H1 (cell line): ENCODE measurements around the gene FAM177A1. TPM values are rescaled to one million over a fixed set of nuclear protein-coding genes. Genes with fewer than 3 reads are reported as not detected.

Source experiments
- CTCF ChIA-PET: fragments of 300-600 bp; sonication (Branson Sonifier 250); formaldehyde crosslinking; loops from one replicate; lab custom pipeline; 2021; ENCODE audit not compliant: partially characterized antibody; lab: Charles Lee
- POLR2A ChIA-PET: fragments of 300-600 bp; sonication (Branson Sonifier 250); formaldehyde crosslinking; loops from one replicate; lab custom pipeline; 2021; ENCODE audit warnings: inconsistent platforms; ENCODE audit not compliant: partially characterized antibody; lab: Charles Lee
- DNase-seq, 2 experiments: peaks; one replicate each; pipeline versions ENCODE4 v3.0.0 to v3.0.0-alpha.2; 2010 to 2022; ENCODE audit warnings: low spot score in 2 of 2, low read depth in 1 of 2, mixed read lengths in 1 of 2
- FAIRE-seq: peaks from 2 replicates; lab custom pipeline; 2011; peaks lifted over from hg19 to GRCh38; lab: Jason Lieb, UNC
- H2AFZ ChIP-seq: 2 replicates; pipeline ENCODE4 v1.8.1; 2012; ENCODE audit warnings: low read length, inconsistent platforms
- H2AK5ac ChIP-seq: 2 replicates; pipeline ENCODE4 v1.6.1; 2013; ENCODE audit warnings: low read depth, low read length
- H2BK120ac ChIP-seq: replicated peaks from 2 replicates; pipeline ENCODE3; 2013; ENCODE audit warnings: low read depth, low read length, inconsistent platforms
- H2BK12ac ChIP-seq: 2 replicates; pipeline ENCODE4 v1.6.1; 2013; ENCODE audit warnings: low read depth, low read length
- H2BK15ac ChIP-seq: 2 replicates; pipeline ENCODE4 v1.6.1; 2013; ENCODE audit warnings: low read length
- H2BK20ac ChIP-seq: 2 replicates; pipeline ENCODE4 v1.6.1; 2013; ENCODE audit warnings: low read length
- H2BK5ac ChIP-seq: 2 replicates; pipeline ENCODE4 v1.6.1; 2013; ENCODE audit warnings: low read depth, low read length
- H3K14ac ChIP-seq: 2 replicates; pipeline ENCODE4 v1.6.1; 2013; ENCODE audit warnings: inconsistent platforms; ENCODE audit not compliant: insufficient read length
- H3K18ac ChIP-seq: 2 replicates; pipeline ENCODE4 v1.6.1; 2013; ENCODE audit warnings: low read length; ENCODE audit errors: extremely low read depth
- H3K23ac ChIP-seq: 2 replicates; pipeline ENCODE4 v1.6.1; 2013; ENCODE audit warnings: inconsistent platforms; ENCODE audit not compliant: insufficient read length
- H3K23me2 ChIP-seq: 2 replicates; pipeline ENCODE4 v1.6.1; 2013; ENCODE audit warnings: low read depth, low read length
- H3K27ac ChIP-seq: 2 replicates; pipeline ENCODE4 v1.6.1; 2011; ENCODE audit warnings: low read depth, low read length, inconsistent platforms
- H3K27me3 ChIP-seq, 4 experiments: replicated peaks in 1 of 4; 1 replicate in 1 of 4; 2 replicates in 3 of 4; pipeline versions ENCODE4 v1.6.1 to v1.8.1; 2011 to 2013; ENCODE audit warnings: low read length in 3 of 4, mild to moderate bottlenecking in 3 of 4, inconsistent platforms in 2 of 4, mixed read lengths in 2 of 4, moderate library complexity in 1 of 4; ENCODE audit not compliant: control insufficient read depth in 3 of 4, insufficient read depth in 3 of 4; ENCODE audit errors: extremely low read depth in 1 of 4
- H3K36me3 ChIP-seq, 4 experiments: 2 replicates each; pipeline versions ENCODE4 v1.6.1 to v1.8.1; 2011 to 2013; ENCODE audit warnings: mild to moderate bottlenecking in 4 of 4, low read length in 3 of 4, moderate library complexity in 2 of 4, control low read depth in 1 of 4, inconsistent platforms in 1 of 4; ENCODE audit not compliant: insufficient read depth in 4 of 4, control insufficient read depth in 2 of 4
- H3K4ac ChIP-seq: replicated peaks from 2 replicates; pipeline ENCODE3; 2013; ENCODE audit warnings: low read length, low read depth, mixed read lengths, inconsistent platforms; ENCODE audit not compliant: insufficient read length
- H3K4me1 ChIP-seq, 4 experiments: replicated peaks in 1 of 4; 1 replicate in 1 of 4; 2 replicates in 3 of 4; pipeline versions ENCODE4 v1.6.1 to v1.8.1; 2011 to 2013; ENCODE audit warnings: low read length in 3 of 4, inconsistent platforms in 2 of 4, mixed read lengths in 1 of 4; ENCODE audit not compliant: insufficient read depth in 4 of 4, control insufficient read depth in 3 of 4
- H3K4me2 ChIP-seq, 2 experiments: 2 replicates each; pipeline versions ENCODE4 v1.6.1 to v1.8.1; 2011 to 2013; ENCODE audit warnings: low read depth in 2 of 2, low read length in 2 of 2, control low read depth in 1 of 2, inconsistent platforms in 1 of 2, mild to moderate bottlenecking in 1 of 2; ENCODE audit not compliant: insufficient read depth in 1 of 2
- H3K4me3 ChIP-seq, 4 experiments: fragments of 200-600, 300-600 bp in 1 of 4; sonication (generic), shearing (Covaris generic), sonication (Bioruptor Twin) in 1 of 4; 2 replicates each; pipeline versions ENCODE4 v1.5.1 to v1.8.1; 2011 to 2016; ENCODE audit warnings: low read length in 4 of 4, low read depth in 3 of 4, control low read depth in 2 of 4, inconsistent platforms in 2 of 4, mild to moderate bottlenecking in 2 of 4, mixed read lengths in 1 of 4, moderate library complexity in 1 of 4; ENCODE audit not compliant: insufficient read depth in 2 of 4; ENCODE audit errors: extremely low read depth in 1 of 4
- H3K56ac ChIP-seq: replicated peaks from 2 replicates; pipeline ENCODE3; 2013; ENCODE audit warnings: low read depth, mild to moderate bottlenecking, mixed read lengths, low read length, inconsistent platforms; ENCODE audit not compliant: insufficient read length
- H3K79me1 ChIP-seq: 2 replicates; pipeline ENCODE4 v1.6.1; 2013; ENCODE audit warnings: low read depth, low read length, control low read depth
- H3K79me2 ChIP-seq, 2 experiments: 2 replicates each; pipeline versions ENCODE4 v1.6.1 to v1.8.1; 2012 to 2013; ENCODE audit warnings: low read length in 2 of 2, mild to moderate bottlenecking in 2 of 2, inconsistent platforms in 1 of 2; ENCODE audit not compliant: insufficient read depth in 2 of 2, control insufficient read depth in 1 of 2
- H3K9ac ChIP-seq, 4 experiments: replicated peaks in 1 of 4; 1 replicate in 1 of 4; 2 replicates in 3 of 4; pipeline versions ENCODE4 v1.6.1 to v1.8.1; 2011 to 2013; ENCODE audit warnings: low read depth in 3 of 4, low read length in 3 of 4, control low read depth in 2 of 4, mild to moderate bottlenecking in 2 of 4, moderate library complexity in 2 of 4, inconsistent platforms in 1 of 4; ENCODE audit errors: extremely low read depth in 1 of 4
- H3K9me3 ChIP-seq, 2 experiments: 2 replicates each; pipeline versions ENCODE4 v1.6.1 to v1.8.1; 2012 to 2013; ENCODE audit warnings: mild to moderate bottlenecking in 2 of 2, moderate library complexity in 2 of 2, control low read depth in 1 of 2, inconsistent platforms in 1 of 2, low read depth in 1 of 2, low read length in 1 of 2, mixed read lengths in 1 of 2; ENCODE audit not compliant: insufficient read depth in 2 of 2
- H4K20me1 ChIP-seq, 2 experiments: replicated peaks in 1 of 2; 2 replicates each; pipeline versions ENCODE3 to v1.8.1; 2011 to 2013; ENCODE audit warnings: inconsistent platforms in 2 of 2, low read length in 2 of 2, mild to moderate bottlenecking in 1 of 2; ENCODE audit not compliant: insufficient read depth in 2 of 2, control insufficient read depth in 1 of 2
- H4K5ac ChIP-seq: 2 replicates; pipeline ENCODE4 v1.6.1; 2013; ENCODE audit warnings: low read length, low read depth, mixed read lengths, inconsistent platforms; ENCODE audit not compliant: insufficient read length
- H4K8ac ChIP-seq: 2 replicates; pipeline ENCODE4 v1.8.0; 2013; ENCODE audit warnings: mild to moderate bottlenecking, moderate library complexity, low read length, inconsistent platforms; ENCODE audit not compliant: insufficient read depth; ENCODE audit errors: extremely low read depth
- H4K91ac ChIP-seq: replicated peaks from 2 replicates; pipeline ENCODE3; 2013; ENCODE audit warnings: low read length, mixed read lengths, inconsistent platforms; ENCODE audit not compliant: insufficient read length
- TBP ChIP-seq: IDR thresholded peaks from 2 replicates; pipeline ENCODE4 v1.6.1; 2011; ENCODE audit warnings: low read depth, low read length, improper control_type of control experiment
- WGBS, 2 experiments: shearing (Covaris generic) in 1 of 2; methylation state at CpG; one replicate each; pipeline versions ENCODE4 v1.1.6 to v1.1.7; 2013 to 2015; ENCODE audit warnings: low lambda C conversion rate in 2 of 2, mixed read lengths in 2 of 2, inconsistent platforms in 1 of 2, low coverage in 1 of 2, missing lambda C conversion rate in 1 of 2; ENCODE audit not compliant: insufficient replicate concordance in 2 of 2, insufficient coverage in 1 of 2, insufficient read length in 1 of 2; ENCODE audit errors: extremely low coverage in 1 of 2, missing lambda C conversion rate in 1 of 2; 5-methylcytosine and 5-hydroxymethylcytosine counted together
- polyA plus RNA-seq, 7 experiments: library from polyadenylated mRNA; depleted of rRNA in 3 of 7; stranded (reverse) in 5 of 7; unstranded in 2 of 7; fragments of >200 nt in 5 of 7; fragments of 200-250 nt in 2 of 7; gene quantifications; 1 replicate in 5 of 7; 2 replicates in 1 of 7; 4 replicates in 1 of 7; pipeline versions ENCODE4 v1.2.1 to v1.2.3, GENCODE V29; 2011 to 2013; ENCODE audit warnings: missing spikeins in 2 of 7, mixed read lengths in 2 of 7
- total RNA-seq: library from RNA; stranded (reverse); fragmentation: NEBNext Ultra II Directional; extraction: Animal tissue kit (Norgen Biotek cat#: 25700); gene quantifications from 2 replicates; pipeline ENCODE4 v1.2.1, GENCODE V29; 2021

Gene FAM177A1
- total and polyA plus RNA-seq, 2 of the 8 experiments (the other 6 are each of a cell fraction or from before 2014, with no cell fraction given), result 11.3 to 34.0 TPM

- DNase-seq, result no peak
- H2BK12ac ChIP-seq, result no peak overlapping the region
- TF ChIP-seq TBP, result no peak
Observed at GRCh38 chr14:35047976-35048513, 2.0 kb downstream of the FAM177A1 start.

More at GRCh38 chr14:35047976-35048513, 2.0 kb downstream of the FAM177A1 start:
- Histone ChIP-seq H3K4me2 (no peak overlapping the region; a peak in 1 of 4 replicates), H2BK15ac (no peak overlapping the region), H3K18ac (no peak overlapping the region), H3K9me3 (no peaks in the 10 kb centered on the region), H3K27ac (no peak overlapping the region), H3K4me1 (no peaks in the 10 kb centered on the region; a peak in 1 of 7 replicates), H3K79me1 (no peaks in the 10 kb centered on the region), H2BK120ac (no peak overlapping the region), H3K79me2 (peaks cover 0 to 6% of the 10 kb centered on the region in 2 experiments; a peak in 2 of 4 replicates), H4K20me1 (no peaks in the 10 kb centered on the region), H2BK20ac (no peak overlapping the region), H3K56ac (no peak overlapping the region), H4K91ac (no peak overlapping the region), H2AK5ac (no peak overlapping the region), H3K4me3 (no peak overlapping the region), H3K27me3 (no peaks in the 10 kb centered on the region), H2AFZ (no peak overlapping the region), H3K9ac (no peak overlapping the region), H3K14ac (no peak overlapping the region), H3K23ac (no peak overlapping the region), H4K5ac (no peak overlapping the region), H3K36me3 (peaks cover 0 to 3% (median 0%) of the 10 kb centered on the region in 4 experiments; a peak in 2 of 8 replicates), H2BK5ac (no peak overlapping the region), H3K4ac (no peak overlapping the region), H4K8ac (no peak overlapping the region), H3K23me2 (no peaks in the 10 kb centered on the region; the same call in none of the 2 replicates)
- CTCF ChIA-PET, result interaction anchor here (0.6 kb wide), 1 partner anchor 30 kb away, joined by 3 read pairs; no protein-coding TSS in a partner anchor
- POLR2A ChIA-PET, result interaction anchor here (1.0 to 2.3 kb wide), 3 partner anchors 8 to 16 kb away, joined by 3 to 7 read pairs (median 5); no protein-coding TSS in a partner anchor
- 92 to 100% methylated on average over 1 to 4 of the region's 4 CpGs for WGBS, 2 experiments
- no peak for FAIRE-seq
